ENCODE results near the gene MAD1L1. TPM values are rescaled to one million over a fixed set of nuclear protein-coding genes. Genes with fewer than 3 reads are reported as not detected.

MAD1L1 gene
- total RNA-seq, 4 donors from 2014 or later: 21.0 to 49.7 (median 29.8) TPM

DNA sequence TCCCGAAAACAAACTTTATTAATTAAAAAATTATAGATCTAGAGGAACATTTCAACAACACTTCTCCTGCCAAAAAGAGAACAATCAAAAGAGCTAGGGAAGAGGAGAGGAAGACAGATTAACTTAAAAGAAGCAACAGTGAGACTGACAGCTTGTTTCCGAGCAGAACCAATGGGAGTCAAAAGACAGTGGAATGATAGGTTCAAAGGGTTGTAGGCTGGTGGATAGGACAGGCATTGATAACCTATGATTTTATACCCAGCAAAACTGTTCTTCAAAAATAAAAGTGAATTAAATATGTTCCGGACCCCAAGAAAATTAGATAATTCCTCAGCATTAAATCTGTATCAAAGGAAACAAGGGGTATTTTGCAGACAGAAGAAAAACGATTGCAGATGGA is 207.6 kb downstream of the MAD1L1 start:
- no peak for TF ChIP-seq CTCF (IDR thresholded peaks at IDR 0.05; ENCODE audit: low read depth)

DNA sequence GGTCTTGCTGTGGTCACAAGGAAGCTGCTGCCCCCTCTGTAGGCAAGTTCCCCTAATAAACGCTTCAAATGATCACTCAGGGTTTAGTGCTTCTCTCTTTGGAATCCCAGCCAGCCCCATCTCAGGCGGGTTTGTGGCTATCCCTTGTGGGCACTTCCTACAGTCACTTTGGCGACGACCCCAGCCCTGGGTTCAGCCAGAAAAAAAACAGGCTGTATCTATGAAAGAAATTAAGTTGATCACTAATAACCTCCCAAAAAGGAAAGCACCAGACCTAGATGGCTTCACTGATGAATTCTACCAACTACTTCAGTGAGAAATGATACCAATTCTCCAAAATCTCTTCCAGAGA is 208.2 kb downstream of the MAD1L1 start:
- no peak for TF ChIP-seq CTCF (IDR thresholded peaks at IDR 0.05; ENCODE audit: low read depth)

GRCh38 chr7:2023877-2024566 is 208.7 kb downstream of the MAD1L1 start:
- no peak for TF ChIP-seq CTCF (IDR thresholded peaks at IDR 0.05; ENCODE audit: low read depth)

- TF ChIP-seq CTCF (IDR thresholded peaks at IDR 0.05; ENCODE audit: low read depth): no peak
Measured at GRCh38 chr7:2022737-2023250, 210.0 kb downstream of the MAD1L1 start.

DNA sequence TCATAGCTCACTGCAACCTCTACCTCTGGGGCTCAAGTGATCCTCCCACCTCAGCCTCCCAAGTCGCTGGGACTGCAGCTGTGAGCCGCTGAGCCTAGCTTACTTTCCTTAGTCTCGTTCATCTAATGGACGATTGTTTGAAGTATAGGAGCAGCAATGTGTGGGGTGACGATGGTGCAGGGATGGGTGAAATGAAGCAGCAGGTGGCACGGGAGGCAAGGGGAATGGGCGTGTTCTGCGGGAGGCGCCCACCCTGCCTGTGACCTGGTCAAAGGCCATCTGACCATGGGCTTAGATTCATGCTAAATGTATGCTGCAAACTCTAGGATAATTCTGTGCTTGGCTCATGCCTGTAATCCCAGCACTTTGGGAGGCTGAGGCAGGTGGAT is 210.7 kb downstream of the MAD1L1 start:
- TF ChIP-seq CTCF (IDR thresholded peaks at IDR 0.05; ENCODE audit: low read depth): no peak

GRCh38 chr7:2019711-2020511 is 212.8 kb downstream of the MAD1L1 start:
- no peak for TF ChIP-seq CTCF (IDR thresholded peaks at IDR 0.05; ENCODE audit: low read depth)

- no peak for TF ChIP-seq CTCF (IDR thresholded peaks at IDR 0.05; ENCODE audit: low read depth)
Measured at GRCh38 chr7:2019461-2019710, 213.4 kb downstream of the MAD1L1 start.
